GM19397 (cell line): ENCODE results near the gene LRRC63.

Experiments used
- ATAC-seq: cut with Tn5 transposase; IDR thresholded peaks from one replicate; pipeline ENCODE4 v1.9.1; 2021; ENCODE audit warnings: mild to moderate bottlenecking, moderate library complexity; ENCODE audit not compliant: unreplicated experiment

LRRC63 gene

GRCh38 chr13:46307554-46307953 is 95.8 kb downstream of the LRRC63 start:
- no peak for ATAC-seq

- no peak for ATAC-seq
Measured at GRCh38 chr13:46310066-46310465, 98.3 kb downstream of the LRRC63 start.

DNA sequence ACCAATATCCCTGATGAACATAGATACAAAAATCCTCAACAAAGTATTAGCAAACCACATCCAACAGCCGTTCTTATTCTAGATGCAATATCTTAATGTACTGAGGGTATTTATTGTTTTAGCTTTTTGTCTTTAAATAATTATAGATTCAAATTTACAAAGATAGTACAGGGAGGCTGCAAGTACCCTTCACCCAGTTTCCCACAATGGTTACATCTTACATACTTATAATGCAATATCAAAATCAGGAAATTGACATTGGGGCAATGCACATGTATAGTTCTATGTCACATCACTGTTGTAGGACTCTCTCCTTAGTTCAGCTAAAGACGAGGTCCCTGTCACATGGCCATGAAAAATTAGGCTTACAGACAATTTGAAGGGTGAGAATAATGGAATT is 99.5 kb downstream of the LRRC63 start:
- ATAC-seq, result no peak

DNA sequence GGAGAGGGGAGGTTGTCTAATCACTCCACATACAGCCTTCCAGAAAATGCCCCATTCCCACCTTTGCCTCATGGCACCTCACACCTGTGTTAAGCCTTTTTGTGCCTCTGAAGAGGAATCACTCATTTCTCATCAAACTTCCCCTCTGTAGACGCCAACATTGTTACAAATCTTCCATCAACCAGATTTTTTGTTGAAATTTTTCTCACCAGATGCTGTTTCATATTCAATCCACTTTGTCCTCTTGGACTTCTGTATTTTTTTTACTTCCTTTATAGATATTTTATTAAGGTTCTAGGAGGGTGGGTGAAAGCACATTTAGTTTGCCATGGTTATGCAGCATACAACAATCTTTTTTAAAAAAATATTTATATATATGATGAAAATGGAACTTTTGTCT is 101.3 kb downstream of the LRRC63 start:
- ATAC-seq, result no peak

DNA sequence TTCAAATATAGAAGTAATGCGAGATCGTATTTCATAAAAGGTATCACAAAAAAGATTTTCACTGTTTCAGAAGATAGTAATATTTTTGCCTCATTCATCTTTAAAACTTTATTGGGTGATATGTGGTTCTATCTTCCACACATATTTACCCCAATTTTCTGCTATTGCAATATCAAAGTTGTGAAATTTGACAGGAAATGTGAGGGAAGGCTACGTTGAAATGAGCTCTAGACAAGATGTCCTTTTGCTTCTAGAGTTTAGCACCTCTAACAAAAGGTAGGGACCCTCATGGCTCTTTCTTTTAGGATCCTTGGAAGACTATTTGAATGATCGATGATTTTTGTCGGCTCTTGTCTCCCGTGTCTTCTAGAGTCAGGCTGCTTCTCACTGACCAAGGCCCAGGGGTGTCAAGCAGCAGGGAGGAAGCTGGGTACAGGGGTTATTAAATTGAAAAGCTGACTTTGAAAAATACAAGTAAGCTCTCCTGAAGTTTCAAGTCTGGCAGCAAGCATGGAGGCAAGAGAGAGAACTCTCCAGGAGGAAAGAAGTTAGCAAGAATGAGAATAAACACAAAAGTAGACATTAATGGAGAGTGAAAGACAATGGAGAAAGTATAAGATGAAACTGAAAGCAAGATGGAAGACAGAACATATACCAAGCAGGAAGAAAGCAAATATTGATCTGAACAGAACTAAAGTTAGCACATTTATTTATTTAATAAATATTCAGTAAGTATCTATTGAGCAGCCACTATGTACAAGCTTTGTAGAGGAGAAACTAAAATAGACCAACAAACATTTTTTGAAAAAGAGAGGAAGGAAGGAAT is 101.9 kb downstream of the LRRC63 start:
- ATAC-seq, result no peak

DNA sequence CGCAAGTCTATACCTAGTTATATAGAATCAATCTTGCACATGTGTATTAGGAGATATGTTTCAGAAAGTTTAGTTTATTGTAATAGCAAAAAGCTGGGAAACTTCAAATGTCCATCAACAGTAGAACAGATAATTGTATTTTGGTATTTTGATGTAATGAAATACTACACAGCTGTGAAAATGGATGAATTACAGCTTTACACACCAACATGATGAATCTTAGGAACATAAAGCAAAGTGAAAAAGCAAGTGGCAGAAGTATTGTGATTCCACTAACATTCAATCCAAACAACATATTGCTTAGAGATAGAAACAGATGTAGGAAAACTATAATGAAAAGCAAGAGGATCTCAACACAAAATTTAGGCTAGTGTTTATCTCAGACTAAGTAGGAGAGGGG is 102.9 kb downstream of the LRRC63 start:
- no peak for ATAC-seq

- no peak for ATAC-seq
Measured at GRCh38 chr13:46315036-46315435, 103.3 kb downstream of the LRRC63 start.

- no peak for ATAC-seq
Measured at GRCh38 chr13:46315491-46316075, 103.9 kb downstream of the LRRC63 start.

GRCh38 chr13:46317120-46317519 is 105.4 kb downstream of the LRRC63 start:
- no peak for ATAC-seq

- ATAC-seq, result no peak
Measured at GRCh38 chr13:46318986-46319385, 107.3 kb downstream of the LRRC63 start.

- ATAC-seq, result no peak
Measured at GRCh38 chr13:46320406-46320805, 108.7 kb downstream of the LRRC63 start.

DNA sequence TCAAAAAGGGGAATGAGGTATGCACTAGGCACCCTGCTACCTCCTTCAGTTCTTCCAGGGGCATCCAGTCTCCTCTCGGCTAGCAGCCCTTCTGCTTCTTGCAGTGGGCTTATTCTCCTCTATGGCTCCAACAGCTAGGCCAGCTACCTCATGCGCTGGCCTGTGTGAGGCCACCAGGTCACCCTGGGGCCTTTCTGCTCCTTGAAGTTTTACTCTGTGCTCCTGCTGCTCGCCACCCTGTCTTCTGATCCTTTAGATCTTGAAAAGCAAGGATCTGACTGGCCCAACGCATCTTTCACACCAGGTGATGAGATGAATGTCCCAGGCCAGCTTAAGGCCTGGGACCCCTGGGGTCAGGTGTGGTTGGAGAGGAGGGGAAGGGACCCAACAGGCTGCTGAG is 109.1 kb downstream of the LRRC63 start:
- ATAC-seq, result no peak

GRCh38 chr13:46321494-46322225 is 109.9 kb downstream of the LRRC63 start:
- no peak for ATAC-seq

DNA sequence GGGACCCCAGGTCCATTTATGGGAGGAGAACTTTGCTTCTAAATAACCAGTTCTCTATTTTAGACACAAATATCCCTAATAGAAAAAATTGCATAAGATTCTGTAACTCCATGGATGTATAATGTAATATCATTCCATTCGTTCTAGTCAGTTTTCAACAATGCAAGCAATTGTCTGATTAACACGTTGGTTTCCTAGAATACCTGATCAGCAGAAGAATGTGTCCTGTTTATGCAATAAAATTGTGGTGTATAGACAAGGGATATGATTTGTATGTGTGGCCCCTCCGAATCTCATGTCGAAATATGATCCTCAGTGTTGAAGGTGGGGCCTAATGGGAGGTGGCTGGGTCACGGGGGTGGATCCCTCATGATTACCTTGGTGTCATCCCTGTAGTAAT is 113.2 kb downstream of the LRRC63 start:
- no peak for ATAC-seq
